Endothelial cell (in vitro differentiated cells): ENCODE measurements around the gene TENM4. TPM values are rescaled to one million over a fixed set of nuclear protein-coding genes. Genes with fewer than 3 reads are reported as not detected.

Experiments
- DNase-seq: peaks from one replicate; pipeline ENCODE4 v3.0.0; 2021; ENCODE audit warnings: low spot score
- H3K27ac Mint-ChIP-seq: one replicate; pipeline ENCODE4 v1.8.0; 2021; ENCODE audit warnings: mixed read lengths, inconsistent platforms; ENCODE audit not compliant: unreplicated experiment
- H3K27me3 Mint-ChIP-seq: one replicate; pipeline ENCODE4 v1.8.0; 2021; ENCODE audit warnings: mild to moderate bottlenecking, moderate library complexity, mixed read lengths, inconsistent platforms; ENCODE audit not compliant: unreplicated experiment
- H3K36me3 Mint-ChIP-seq: one replicate; pipeline ENCODE4 v1.8.0; 2021; ENCODE audit warnings: mild to moderate bottlenecking, low read depth, mixed read lengths, inconsistent platforms; ENCODE audit not compliant: unreplicated experiment
- H3K4me1 Mint-ChIP-seq: one replicate; pipeline ENCODE4 v1.8.0; 2021; ENCODE audit warnings: mild to moderate bottlenecking, mixed read lengths, inconsistent platforms; ENCODE audit not compliant: unreplicated experiment
- H3K4me3 Mint-ChIP-seq: one replicate; pipeline ENCODE4 v1.8.0; 2021; ENCODE audit warnings: mild to moderate bottlenecking, mixed read lengths, inconsistent platforms; ENCODE audit not compliant: unreplicated experiment
- H3K9me3 Mint-ChIP-seq: one replicate; pipeline ENCODE4 v1.8.0; 2021; ENCODE audit warnings: mixed read lengths, inconsistent platforms; ENCODE audit not compliant: unreplicated experiment
- total RNA-seq: library from RNA; stranded (reverse); fragmentation: NEBNext Ultra II Directional; extraction: Animal tissue kit (Norgen Biotek cat#: 25700); gene quantifications from one replicate; pipeline ENCODE4 v1.2.1, GENCODE V29; 2021; ENCODE audit not compliant: unreplicated experiment
- TF ChIP-seq, protein P1 (sequence below): fragments of 200-600 bp; sonication (generic); IDR thresholded peaks from one replicate; pipeline ENCODE4 v1.5.0; 2021; ENCODE audit warnings: antibody characterized with exemption; ENCODE audit not compliant: unreplicated experiment

Gene TENM4
- total RNA-seq, 1 donor from 2014 or later: 1.8 TPM

DNA sequence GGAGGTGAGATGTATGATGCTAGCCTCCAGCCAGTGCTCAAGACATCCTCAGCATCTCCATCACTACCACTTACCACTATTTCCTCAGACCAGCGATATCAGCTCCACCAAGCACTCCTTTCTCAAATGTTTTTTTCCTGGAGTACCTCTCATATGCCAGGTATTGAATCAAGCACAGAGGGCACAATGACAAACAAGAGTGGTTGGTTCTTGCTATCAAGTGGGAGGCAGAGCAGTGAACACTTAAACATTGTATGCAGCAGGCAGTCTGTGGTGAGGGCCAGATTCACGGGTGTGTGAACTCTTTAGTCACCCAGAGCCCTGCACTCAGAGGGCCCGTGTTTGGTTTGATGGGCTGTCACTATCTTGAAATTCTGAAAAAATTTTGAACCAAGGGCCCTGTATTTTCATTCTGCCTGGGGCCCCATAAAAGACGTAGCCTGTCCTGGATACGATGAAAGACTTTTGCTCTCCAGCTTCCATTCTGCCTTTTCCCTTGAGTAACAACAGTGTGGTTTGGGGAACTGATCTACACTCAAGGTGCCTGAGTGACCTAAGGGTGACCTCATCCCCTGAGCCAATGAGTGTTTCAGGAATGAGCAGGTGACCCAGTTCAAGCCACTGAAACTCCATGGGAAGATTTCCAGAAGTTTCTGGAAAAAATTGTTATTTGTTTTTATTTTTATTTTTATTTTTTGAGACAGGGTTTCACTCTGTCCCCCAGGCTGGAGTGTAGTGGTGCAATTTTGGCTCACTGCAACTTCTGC, 517.8 kb downstream of the TENM4 start:
- Mint-ChIP-seq H3K4me1 (no peaks in the 10 kb centered on the region), H3K36me3 (no peaks in the 10 kb centered on the region), H3K27me3 (peaks cover 1% of the 10 kb centered on the region), H3K9me3 (no peaks in the 10 kb centered on the region), H3K27ac (no peak overlapping the region), H3K4me3 (no peak overlapping the region)
- DNase-seq: no peak
- TF ChIP-seq, protein P1, sequence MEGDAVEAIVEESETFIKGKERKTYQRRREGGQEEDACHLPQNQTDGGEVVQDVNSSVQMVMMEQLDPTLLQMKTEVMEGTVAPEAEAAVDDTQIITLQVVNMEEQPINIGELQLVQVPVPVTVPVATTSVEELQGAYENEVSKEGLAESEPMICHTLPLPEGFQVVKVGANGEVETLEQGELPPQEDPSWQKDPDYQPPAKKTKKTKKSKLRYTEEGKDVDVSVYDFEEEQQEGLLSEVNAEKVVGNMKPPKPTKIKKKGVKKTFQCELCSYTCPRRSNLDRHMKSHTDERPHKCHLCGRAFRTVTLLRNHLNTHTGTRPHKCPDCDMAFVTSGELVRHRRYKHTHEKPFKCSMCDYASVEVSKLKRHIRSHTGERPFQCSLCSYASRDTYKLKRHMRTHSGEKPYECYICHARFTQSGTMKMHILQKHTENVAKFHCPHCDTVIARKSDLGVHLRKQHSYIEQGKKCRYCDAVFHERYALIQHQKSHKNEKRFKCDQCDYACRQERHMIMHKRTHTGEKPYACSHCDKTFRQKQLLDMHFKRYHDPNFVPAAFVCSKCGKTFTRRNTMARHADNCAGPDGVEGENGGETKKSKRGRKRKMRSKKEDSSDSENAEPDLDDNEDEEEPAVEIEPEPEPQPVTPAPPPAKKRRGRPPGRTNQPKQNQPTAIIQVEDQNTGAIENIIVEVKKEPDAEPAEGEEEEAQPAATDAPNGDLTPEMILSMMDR: no peak

DNA sequence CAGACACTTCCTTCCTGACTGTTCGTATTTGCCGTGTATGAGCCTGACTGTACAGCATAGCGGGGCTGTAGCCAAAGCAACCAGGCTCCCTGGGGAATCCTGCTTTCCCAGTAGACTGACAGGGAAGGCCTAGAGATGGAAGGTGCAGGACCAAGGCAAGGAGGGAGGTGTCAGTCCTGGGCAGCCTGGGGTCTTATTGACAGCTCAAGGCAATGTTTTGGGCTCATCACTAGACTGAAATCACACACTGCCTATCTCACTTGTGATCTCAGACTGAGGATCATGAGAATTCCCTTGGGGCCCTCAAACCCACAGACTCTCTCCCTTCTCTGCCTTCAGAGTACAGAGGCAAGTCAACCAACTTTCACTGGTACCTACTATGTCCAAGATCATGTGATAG, 519.3 kb downstream of the TENM4 start:
- TF ChIP-seq, protein P1: no peak
- H3K27me3 Mint-ChIP-seq: peaks cover 1% of the 10 kb centered on the region
- no peak overlapping the region for H3K27ac Mint-ChIP-seq
- no peak for DNase-seq
- H3K36me3 Mint-ChIP-seq: no peaks in the 10 kb centered on the region
- H3K4me3 Mint-ChIP-seq: no peak overlapping the region
- H3K4me1 Mint-ChIP-seq: no peaks in the 10 kb centered on the region
- no peaks in the 10 kb centered on the region for H3K9me3 Mint-ChIP-seq

DNA sequence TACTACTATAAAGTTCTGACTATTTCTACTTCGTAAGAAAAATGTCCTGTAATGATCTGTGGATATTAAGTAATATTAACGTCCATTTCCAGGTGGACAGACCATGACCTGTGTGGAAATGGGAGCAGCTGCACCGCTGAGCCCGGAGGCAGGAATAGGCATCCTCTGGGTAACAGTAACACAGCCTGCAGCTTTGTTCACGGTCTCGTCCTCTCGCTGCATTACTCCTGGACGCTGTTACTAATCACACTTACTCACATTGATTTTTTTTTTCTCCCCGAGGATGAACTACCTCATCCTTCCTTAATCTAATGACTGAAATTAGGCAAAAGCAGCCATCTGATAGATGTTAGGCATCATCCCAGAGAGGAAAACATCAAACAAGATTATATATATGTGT, 520.5 kb downstream of the TENM4 start:
- peaks cover 1% of the 10 kb centered on the region for H3K27me3 Mint-ChIP-seq
- no peak overlapping the region for H3K4me3 Mint-ChIP-seq
- H3K9me3 Mint-ChIP-seq: no peaks in the 10 kb centered on the region
- TF ChIP-seq, protein P1: no peak
- no peaks in the 10 kb centered on the region for H3K36me3 Mint-ChIP-seq
- no peak for DNase-seq
- no peak overlapping the region for H3K27ac Mint-ChIP-seq
- peaks cover under 1% of the 10 kb centered on the region for H3K4me1 Mint-ChIP-seq

DNA sequence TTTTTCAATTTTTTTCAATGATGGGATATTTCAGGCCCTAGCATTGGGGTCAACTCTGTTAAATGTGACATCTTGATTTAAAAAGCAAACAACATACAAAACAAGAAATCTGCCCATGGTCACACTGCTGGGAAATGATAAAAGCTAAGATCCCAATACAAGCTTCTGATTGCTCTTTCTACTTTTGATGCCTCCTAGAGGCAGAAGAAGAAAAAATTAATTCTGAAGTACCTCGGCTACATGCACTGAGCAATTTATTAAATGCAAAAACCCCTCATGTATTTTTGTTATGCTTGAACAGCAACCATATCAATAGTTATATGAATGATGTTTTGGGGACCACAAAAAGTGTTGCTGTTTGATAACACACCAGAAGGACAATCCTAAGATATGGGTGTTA, 524.1 kb downstream of the TENM4 start:
- TF ChIP-seq, protein P1: no peak
- peaks cover 4% of the 10 kb centered on the region for H3K36me3 Mint-ChIP-seq
- no peak for DNase-seq
- no peaks in the 10 kb centered on the region for H3K9me3 Mint-ChIP-seq
- no peak overlapping the region for H3K27ac Mint-ChIP-seq
- H3K4me3 Mint-ChIP-seq: no peak overlapping the region
- H3K27me3 Mint-ChIP-seq: peaks cover 5% of the 10 kb centered on the region
- H3K4me1 Mint-ChIP-seq: peaks cover 32% of the 10 kb centered on the region

DNA sequence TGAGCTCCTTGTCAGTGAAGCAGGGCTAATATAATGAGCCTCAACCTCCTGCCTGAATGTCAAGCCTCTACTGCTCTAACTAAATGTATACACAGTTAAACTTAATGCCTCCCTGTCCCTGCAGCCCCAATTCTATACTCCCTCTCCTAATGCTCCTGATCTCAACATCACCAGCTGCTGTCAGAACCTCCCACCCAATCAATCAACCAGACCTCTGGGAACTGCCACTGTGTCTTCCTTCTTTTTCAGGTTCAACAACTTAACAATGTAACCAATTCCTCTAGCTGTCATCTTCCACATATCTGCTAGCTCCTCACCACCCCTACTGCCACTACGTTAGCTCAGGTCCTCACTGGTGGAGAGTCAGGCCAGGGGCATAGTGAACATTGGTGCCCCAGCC, 526.3 kb downstream of the TENM4 start:
- Mint-ChIP-seq H3K9me3 (no peaks in the 10 kb centered on the region), H3K27me3 (peaks cover 4% of the 10 kb centered on the region), H3K36me3 (peaks cover 4% of the 10 kb centered on the region), H3K27ac (no peak overlapping the region), H3K4me1 (peaks cover 35% of the 10 kb centered on the region), H3K4me3 (no peak overlapping the region)
- no peak for DNase-seq
- TF ChIP-seq, protein P1: no peak
